Keratinocyte (primary cell): ENCODE measurements around the gene GRB14. TPM values are rescaled to one million over a fixed set of nuclear protein-coding genes. Genes with fewer than 3 reads are reported as not detected.

ENCODE experiments used
- DNase-seq: peaks from one replicate; pipeline ENCODE4 v3.0.0-alpha.2; 2011; ENCODE audit warnings: low read depth, missing footprints, low spot score
- FAIRE-seq: peaks from 2 replicates; lab custom pipeline; 2011; peaks lifted over from hg19 to GRCh38; lab: Jason Lieb, UNC
- H2AFZ ChIP-seq: 2 replicates; pipeline ENCODE4 v1.6.0; 2012; ENCODE audit warnings: low read length, control low read depth, inconsistent platforms; ENCODE audit not compliant: control insufficient read depth
- H3K27ac ChIP-seq: 2 replicates; pipeline ENCODE4 v1.5.1; 2011; ENCODE audit warnings: low read length; ENCODE audit not compliant: control insufficient read depth, insufficient read depth
- H3K27me3 ChIP-seq: 3 replicates; pipeline ENCODE4 v1.6.0; 2011; ENCODE audit warnings: low read length; ENCODE audit not compliant: control insufficient read depth, insufficient read depth; ENCODE audit errors: extremely low read depth
- H3K36me3 ChIP-seq, 2 experiments: 2 replicates in 1 of 2; 3 replicates in 1 of 2; pipeline ENCODE4 v1.5.1; 2011; ENCODE audit warnings: low read length in 2 of 2, mild to moderate bottlenecking in 1 of 2; ENCODE audit not compliant: control insufficient read depth in 2 of 2, insufficient read depth in 2 of 2; ENCODE audit errors: extremely low read depth in 1 of 2
- H3K4me1 ChIP-seq: 3 replicates; pipeline ENCODE4 v1.5.1; 2011; ENCODE audit warnings: low read length; ENCODE audit not compliant: control insufficient read depth, insufficient read depth; ENCODE audit errors: extremely low read depth
- H3K4me2 ChIP-seq: 3 replicates; pipeline ENCODE4 v1.6.0; 2011; ENCODE audit warnings: low read depth, low read length; ENCODE audit not compliant: control insufficient read depth, insufficient read depth; ENCODE audit errors: extremely low read depth
- H3K4me3 ChIP-seq, 3 experiments: fragments of 200-600 bp in 1 of 3; sonication (generic) in 1 of 3; 2 replicates in 2 of 3; 3 replicates in 1 of 3; pipeline ENCODE4 v1.5.1; 2011 to 2016; ENCODE audit warnings: low read length in 3 of 3, mild to moderate bottlenecking in 3 of 3, control low read depth in 2 of 3, inconsistent platforms in 1 of 3, low read depth in 1 of 3, mixed read lengths in 1 of 3, mixed run types in 1 of 3, moderate library complexity in 1 of 3; ENCODE audit not compliant: control insufficient read depth in 2 of 3, insufficient read depth in 2 of 3; ENCODE audit errors: extremely low read depth in 1 of 3
- H3K79me2 ChIP-seq: 2 replicates; pipeline ENCODE4 v1.6.0; 2012; ENCODE audit warnings: low read length; ENCODE audit not compliant: control insufficient read depth, insufficient read depth
- H3K9ac ChIP-seq: 3 replicates; pipeline ENCODE4 v1.6.0; 2011; ENCODE audit warnings: low read length; ENCODE audit not compliant: control insufficient read depth, insufficient read depth; ENCODE audit errors: extremely low read depth
- H3K9me1 ChIP-seq: 3 replicates; pipeline ENCODE4 v1.6.0; 2011; ENCODE audit warnings: low read length; ENCODE audit not compliant: control insufficient read depth, insufficient read depth; ENCODE audit errors: extremely low read depth
- H3K9me3 ChIP-seq: 2 replicates; pipeline ENCODE4 v1.5.1; 2012; ENCODE audit warnings: low read depth, low read length; ENCODE audit not compliant: control insufficient read depth
- H4K20me1 ChIP-seq: 3 replicates; pipeline ENCODE4 v1.6.0; 2011; ENCODE audit warnings: low read length; ENCODE audit not compliant: control insufficient read depth, insufficient read depth; ENCODE audit errors: extremely low read depth
- EZH2 ChIP-seq: IDR thresholded peaks from one replicate; pipeline ENCODE4 v1.6.1; 2012; ENCODE audit warnings: inconsistent platforms, mild to moderate bottlenecking, low read length, moderate library complexity
- dilution Hi-C: fragments of 300-500 bp; cut with MboI; formaldehyde crosslinking; loops from one replicate; pipeline ENCODE4 v1.7.0; 2020; ENCODE audit warnings: low sequenced_read_pairs; ENCODE audit not compliant: extremely low pct_ligation_motif_present
- polyA plus RNA-seq, 5 experiments: library from polyadenylated mRNA; depleted of rRNA in 3 of 5; stranded (reverse) in 3 of 5; stranded (forward) in 1 of 5; unstranded in 1 of 5; fragments of >200 nt; gene quantifications; 1 replicate in 1 of 5; 2 replicates in 3 of 5; 3 replicates in 1 of 5; pipeline versions ENCODE4 v1.2.1 to v1.2.3, GENCODE V29; 2011 to 2012; ENCODE audit warnings: missing spikeins in 2 of 5, low read depth in 1 of 5, low replicate concordance in 1 of 5
- TF ChIP-seq, protein P1 (sequence below), 3 experiments: IDR thresholded peaks in 1 of 3; conservative IDR thresholded peaks in 1 of 3; optimal IDR thresholded peaks in 1 of 3; 2 replicates in 2 of 3; 3 replicates in 1 of 3; pipeline versions ENCODE3 to v1.5.1; 2011; ENCODE audit warnings: low read length in 3 of 3, mild to moderate bottlenecking in 3 of 3, moderate library complexity in 2 of 3, control low read depth in 1 of 3, inconsistent platforms in 1 of 3; ENCODE audit not compliant: insufficient read depth in 2 of 3; ENCODE audit errors: extremely low read depth in 1 of 3

Gene GRB14
- polyA plus RNA-seq, 1 donor (not counting 4 experiments of a cell fraction or from before 2014, with no cell fraction given): 4.2 TPM

DNA sequence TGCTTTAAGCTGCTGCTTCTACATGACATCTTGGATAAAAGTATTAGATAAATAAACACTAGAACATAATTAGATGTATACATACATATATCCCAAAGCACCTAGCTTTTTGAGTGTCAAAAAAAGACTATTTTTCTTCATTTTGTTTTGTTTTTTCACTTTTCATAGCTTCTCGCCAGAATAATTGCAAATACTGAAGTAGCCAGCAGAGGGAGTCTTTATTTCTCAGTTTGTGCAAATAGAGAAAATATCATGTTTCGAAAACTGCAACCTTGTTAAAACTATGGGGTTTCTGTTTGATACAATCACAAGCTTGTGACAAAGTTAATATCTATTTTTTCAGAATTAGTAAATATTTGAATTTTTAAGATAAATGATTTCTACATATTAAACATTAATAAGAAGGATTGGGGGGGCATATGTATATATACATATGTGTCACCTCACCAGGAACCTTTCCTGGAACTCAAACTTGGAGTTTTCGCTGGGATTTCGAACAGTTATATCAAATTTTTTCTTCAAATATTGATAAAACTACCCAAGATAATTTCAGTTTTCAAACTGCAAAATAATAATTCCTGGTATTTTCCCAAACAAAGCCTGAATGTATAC, 61.0 kb downstream of the GRB14 start:
- Histone ChIP-seq H3K79me2 (no peaks in the 10 kb centered on the region), H3K4me2 (no peak overlapping the region), H3K4me3 (no peak overlapping the region), H2AFZ (no peak overlapping the region), H3K9me3 (no peaks in the 10 kb centered on the region), H3K9ac (no peak overlapping the region), H3K27me3 (no peaks in the 10 kb centered on the region), H4K20me1 (no peaks in the 10 kb centered on the region), H3K27ac (no peak overlapping the region), H3K4me1 (no peaks in the 10 kb centered on the region), H3K9me1 (no peaks in the 10 kb centered on the region), H3K36me3 (no peaks in the 10 kb centered on the region)
- peak; percentile 23 for FAIRE-seq
- dilution Hi-C loops: no loop called here
- no peak for DNase-seq
- TF ChIP-seq, protein P1, sequence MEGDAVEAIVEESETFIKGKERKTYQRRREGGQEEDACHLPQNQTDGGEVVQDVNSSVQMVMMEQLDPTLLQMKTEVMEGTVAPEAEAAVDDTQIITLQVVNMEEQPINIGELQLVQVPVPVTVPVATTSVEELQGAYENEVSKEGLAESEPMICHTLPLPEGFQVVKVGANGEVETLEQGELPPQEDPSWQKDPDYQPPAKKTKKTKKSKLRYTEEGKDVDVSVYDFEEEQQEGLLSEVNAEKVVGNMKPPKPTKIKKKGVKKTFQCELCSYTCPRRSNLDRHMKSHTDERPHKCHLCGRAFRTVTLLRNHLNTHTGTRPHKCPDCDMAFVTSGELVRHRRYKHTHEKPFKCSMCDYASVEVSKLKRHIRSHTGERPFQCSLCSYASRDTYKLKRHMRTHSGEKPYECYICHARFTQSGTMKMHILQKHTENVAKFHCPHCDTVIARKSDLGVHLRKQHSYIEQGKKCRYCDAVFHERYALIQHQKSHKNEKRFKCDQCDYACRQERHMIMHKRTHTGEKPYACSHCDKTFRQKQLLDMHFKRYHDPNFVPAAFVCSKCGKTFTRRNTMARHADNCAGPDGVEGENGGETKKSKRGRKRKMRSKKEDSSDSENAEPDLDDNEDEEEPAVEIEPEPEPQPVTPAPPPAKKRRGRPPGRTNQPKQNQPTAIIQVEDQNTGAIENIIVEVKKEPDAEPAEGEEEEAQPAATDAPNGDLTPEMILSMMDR (optimal IDR thresholded peaks at IDR 0.05 in 1 of 3, IDR thresholded peaks at IDR 0.05 in 1 of 3, conservative IDR thresholded peaks at IDR 0.05 in 1 of 3; ENCODE audit: extremely low read depth in 1 of 3, insufficient read depth in 2 of 3, low read length in 3 of 3): peak in 2 of 3 experiments; percentile 49 to 52
- no peak for TF ChIP-seq EZH2

DNA sequence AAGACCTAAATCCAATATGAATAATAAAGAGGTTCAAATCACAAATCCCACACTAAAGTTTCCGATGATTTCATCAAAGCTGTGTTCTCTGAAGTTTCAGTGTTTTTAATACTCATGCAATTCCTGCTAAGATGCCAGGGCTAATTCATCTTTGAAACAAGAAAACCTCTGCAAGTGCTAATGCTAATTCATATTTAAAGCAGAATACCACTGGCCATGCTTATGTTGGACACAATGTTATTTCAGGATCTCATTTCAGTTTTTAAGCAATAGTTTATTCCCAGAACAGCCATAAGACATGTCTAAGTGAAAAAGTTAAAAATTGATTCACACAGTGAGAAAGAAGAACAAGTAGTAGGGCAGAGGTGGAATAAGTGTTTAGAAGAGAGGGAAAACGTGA, 62.8 kb downstream of the GRB14 start:
- no peaks in the 10 kb centered on the region for H3K36me3 ChIP-seq
- no peaks in the 10 kb centered on the region for H3K27me3 ChIP-seq
- H2AFZ ChIP-seq: no peak overlapping the region
- H3K9me3 ChIP-seq: no peaks in the 10 kb centered on the region
- H3K4me1 ChIP-seq: no peaks in the 10 kb centered on the region
- dilution Hi-C loops: no loop called here
- H3K9ac ChIP-seq: no peak overlapping the region
- H3K27ac ChIP-seq: no peak overlapping the region
- H3K9me1 ChIP-seq: no peaks in the 10 kb centered on the region
- TF ChIP-seq EZH2: no peak
- TF ChIP-seq, protein P1 (optimal IDR thresholded peaks at IDR 0.05 in 1 of 3, IDR thresholded peaks at IDR 0.05 in 1 of 3, conservative IDR thresholded peaks at IDR 0.05 in 1 of 3; ENCODE audit: extremely low read depth in 1 of 3, insufficient read depth in 2 of 3, low read length in 3 of 3): no peak
- no peaks in the 10 kb centered on the region for H3K79me2 ChIP-seq
- H3K4me2 ChIP-seq: no peak overlapping the region
- no peaks in the 10 kb centered on the region for H4K20me1 ChIP-seq
- FAIRE-seq: no peak
- DNase-seq: no peak
- no peak overlapping the region for H3K4me3 ChIP-seq
